KOPT-K1 (cell line): ENCODE measurements around the gene SUB1.
"Not testable (repeated sequence)": the region's sequence is repeated elsewhere in the genome, so short reads cannot be mapped to it uniquely, and the experiment has no call there.

Experiments
- H3K27ac ChIP-seq: fragments of 200-600 bp; sonication (generic); 2 replicates; pipeline ENCODE4 v1.5.1; 2016; ENCODE audit warnings: antibody characterized with exemption, mild to moderate bottlenecking, low read depth, low read length; ENCODE audit not compliant: poor library complexity, severe bottlenecking
- H3K36me3 ChIP-seq: fragments of 200-600 bp; sonication (generic); 2 replicates; pipeline ENCODE4 v1.5.1; 2017; ENCODE audit warnings: antibody characterized with exemption, mild to moderate bottlenecking, low read length, moderate library complexity; ENCODE audit not compliant: insufficient read depth
- H3K9me3 ChIP-seq: fragments of 200-600 bp; sonication (generic); 2 replicates; pipeline ENCODE4 v1.5.1; 2017; ENCODE audit warnings: antibody characterized with exemption, low read length, mild to moderate bottlenecking; ENCODE audit not compliant: insufficient read depth, poor library complexity, severe bottlenecking

SUB1 gene

DNA sequence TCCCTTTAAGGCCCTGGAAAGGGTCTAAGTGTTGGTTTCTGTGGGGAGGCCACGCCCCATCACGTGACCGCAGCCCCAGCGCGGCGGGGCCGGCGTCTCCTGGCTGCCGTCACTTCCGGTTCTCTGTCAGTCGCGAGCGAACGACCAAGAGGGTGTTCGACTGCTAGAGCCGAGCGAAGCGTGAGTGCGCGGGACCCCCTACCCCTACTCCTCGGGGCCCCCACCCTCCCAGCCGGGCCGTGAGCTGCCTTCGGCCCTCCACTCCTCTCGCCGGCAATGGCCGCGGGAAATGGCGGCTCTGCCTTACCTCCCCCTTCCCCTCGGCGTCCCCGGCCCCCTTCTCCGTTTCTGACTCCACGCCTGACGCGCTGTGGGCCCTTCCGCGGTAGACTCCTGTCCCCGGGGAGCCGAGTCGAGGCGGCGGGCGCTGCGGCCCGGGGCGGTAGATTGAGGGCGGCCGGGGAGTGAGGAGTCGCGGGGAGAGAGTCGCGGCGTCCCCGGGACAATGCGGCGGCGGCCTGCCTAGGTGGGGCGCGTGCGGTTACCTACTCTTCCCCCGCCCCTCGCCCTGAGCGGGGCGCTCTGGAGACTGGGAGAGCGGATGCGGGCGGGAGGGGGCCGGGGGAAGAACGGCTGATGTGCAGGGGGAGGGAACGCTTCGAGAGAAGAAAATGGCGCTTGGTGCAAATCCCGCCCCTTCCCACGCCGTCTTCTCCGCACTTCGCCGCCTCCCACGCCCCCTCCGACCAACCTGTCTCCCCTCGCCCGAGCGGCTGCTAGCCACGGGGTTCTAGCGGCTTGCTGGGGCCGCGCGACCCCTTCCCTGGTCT is at the start of gene SUB1:
TSS of gene SUB1 (plus strand) at position 112 of the 830 bp plus-strand sequence. CDS start 2,956 bp downstream, outside the sequence.
- peaks cover 35% of the 10 kb centered on the region for H3K36me3 ChIP-seq

DNA sequence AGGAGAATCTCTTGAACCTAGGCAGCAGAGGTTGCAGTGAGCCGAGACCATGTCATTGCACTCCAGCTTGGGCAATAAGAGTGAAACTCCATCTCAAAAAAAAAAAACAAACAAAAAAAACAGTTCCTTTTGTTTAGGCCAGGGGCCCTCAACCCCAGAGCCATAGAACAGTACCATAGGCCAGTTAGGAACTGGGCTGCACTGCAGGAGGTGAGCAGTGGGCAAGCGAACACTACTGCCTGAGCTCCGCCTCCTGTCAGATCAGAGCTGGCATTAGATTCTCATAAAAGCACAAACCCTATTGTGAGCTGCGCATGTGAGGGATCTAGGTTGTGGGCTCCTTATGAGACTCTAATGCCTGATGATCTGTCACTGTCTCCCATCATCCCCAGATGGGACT is 49.1 kb upstream of the SUB1 start:
- Histone ChIP-seq H3K27ac (no peak overlapping the region), H3K36me3 (no peaks in the 10 kb centered on the region), H3K9me3 (no peaks in the 10 kb centered on the region)

More for the DNA sequence above, at the start of gene SUB1:
- H3K9me3 ChIP-seq = no peaks in the 10 kb centered on the region
- peak within 1 kb of the TSS; percentile 96 for H3K27ac ChIP-seq

DNA sequence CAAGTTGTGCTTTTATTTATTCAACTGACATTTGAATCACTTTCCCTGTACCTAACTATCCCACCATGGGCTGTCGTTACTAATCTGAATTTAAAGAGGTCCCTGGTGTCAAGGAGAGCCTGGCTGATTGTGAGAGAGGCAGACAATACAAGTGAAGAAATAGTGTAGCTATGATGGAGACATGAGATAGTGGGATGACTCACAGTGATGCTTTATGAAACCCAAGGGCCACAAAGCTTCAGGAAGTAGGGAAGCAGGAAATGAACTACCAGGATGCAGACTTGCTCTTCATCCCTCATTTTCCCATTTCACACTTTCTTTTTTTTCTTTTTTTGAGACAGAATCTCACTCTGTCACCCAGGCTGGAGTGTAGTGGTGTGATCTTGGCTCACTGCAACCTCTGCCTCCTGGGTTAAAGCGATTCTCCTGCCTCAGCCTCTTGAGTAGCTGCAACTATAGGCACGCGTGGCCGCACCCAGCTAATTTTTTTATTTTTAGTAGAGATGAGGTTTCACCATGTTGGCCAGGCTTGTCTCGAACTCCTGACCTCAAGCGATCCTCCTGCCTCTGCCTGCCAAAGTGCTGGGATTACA is 47.8 kb upstream of the SUB1 start:
- not testable (repeated sequence) for H3K27ac ChIP-seq, H3K36me3 ChIP-seq, H3K9me3 ChIP-seq

DNA sequence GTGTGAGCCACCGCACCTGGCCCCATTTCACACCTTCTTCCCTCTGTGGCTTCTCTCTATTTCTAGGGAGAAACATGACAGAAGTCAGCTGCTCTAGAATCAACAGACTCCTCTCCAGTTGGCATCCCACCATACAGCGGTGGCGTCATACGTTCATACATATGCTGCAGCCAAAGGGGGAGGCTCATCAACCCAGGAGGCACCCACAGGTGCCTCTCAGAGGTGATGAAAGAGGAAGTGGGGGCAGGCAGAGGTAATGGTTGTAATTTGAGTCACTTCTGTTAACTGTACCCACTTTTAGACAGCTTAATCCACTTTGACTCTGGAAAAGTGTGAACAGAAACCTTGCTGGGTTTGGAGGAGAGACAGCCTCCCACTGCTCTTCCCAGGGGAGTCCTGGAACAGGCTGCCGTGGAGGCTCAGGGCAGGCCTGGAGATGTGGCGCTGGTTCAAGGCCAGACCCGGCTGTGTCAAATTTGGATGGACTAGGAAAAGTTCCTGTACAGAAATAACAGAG is 47.3 kb upstream of the SUB1 start:
- Histone ChIP-seq H3K9me3 (no peaks in the 10 kb centered on the region), H3K27ac (no peak overlapping the region)

DNA sequence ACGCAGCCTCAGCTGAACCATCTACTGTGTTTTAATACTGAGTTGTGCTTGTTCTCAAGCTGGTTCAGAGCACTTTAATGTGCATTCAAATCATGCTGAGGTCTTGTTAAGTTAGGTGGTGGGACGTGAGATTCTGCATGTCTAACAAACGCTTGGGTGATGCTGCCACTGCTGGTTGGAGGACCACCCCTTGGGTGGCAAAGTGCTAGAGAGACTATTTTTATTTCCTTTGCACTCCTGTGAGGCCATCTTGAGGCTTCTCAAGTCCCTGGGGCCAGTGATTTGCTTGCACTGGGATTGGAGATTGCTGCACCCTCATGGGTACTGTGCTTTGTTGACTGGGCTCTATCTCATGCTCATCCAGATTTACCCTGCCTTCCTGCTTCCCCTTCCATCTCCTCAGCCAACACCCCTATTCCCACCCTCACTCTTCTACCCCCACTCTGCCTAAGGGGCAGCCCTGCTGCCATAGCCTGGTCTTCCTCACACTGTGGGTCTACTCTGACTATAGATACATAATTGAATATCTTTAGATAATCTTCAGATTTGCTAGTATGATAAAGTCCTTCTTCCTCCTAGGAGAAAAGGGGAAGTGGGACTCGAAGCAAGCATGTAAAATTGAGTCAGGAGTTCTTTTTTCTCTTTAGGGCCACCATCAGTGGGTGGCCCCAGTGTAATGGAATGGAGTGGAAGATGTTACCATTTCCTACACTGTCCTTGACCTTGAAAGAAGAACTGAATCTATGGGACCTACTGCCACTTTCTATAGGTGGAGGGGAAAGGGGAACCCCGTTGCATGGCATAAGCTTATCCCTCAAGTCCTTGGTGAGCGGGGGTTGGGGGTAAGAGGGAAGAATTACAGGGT is 45.1 kb upstream of the SUB1 start:
- Histone ChIP-seq H3K9me3 (no peaks in the 10 kb centered on the region), H3K27ac (no peak overlapping the region), H3K36me3 (no peaks in the 10 kb centered on the region)

More for the DNA sequence above, 47.3 kb upstream of the SUB1 start:
- no peaks in the 10 kb centered on the region for H3K36me3 ChIP-seq

DNA sequence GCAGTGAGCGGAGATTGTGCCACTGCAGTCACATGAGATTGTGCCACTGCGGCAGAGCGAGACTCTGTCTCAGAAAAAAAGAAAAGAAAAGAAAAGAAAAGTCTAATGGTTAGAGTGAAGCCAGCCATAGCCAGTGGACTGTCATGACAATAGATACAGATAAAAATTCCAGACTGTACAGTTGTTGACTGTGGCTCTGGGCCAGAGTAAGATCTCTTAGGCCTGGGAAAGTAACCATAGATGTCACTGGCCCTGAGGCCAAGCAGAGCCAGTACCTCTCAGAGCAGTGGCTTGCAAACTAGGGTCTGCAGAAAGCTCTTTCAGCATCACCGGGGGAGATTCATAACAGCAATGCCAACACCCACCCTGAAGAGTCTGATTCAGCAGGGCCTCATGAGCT is 44.1 kb upstream of the SUB1 start:
- Histone ChIP-seq H3K27ac (no peak overlapping the region), H3K9me3 (no peaks in the 10 kb centered on the region), H3K36me3 (no peaks in the 10 kb centered on the region)

DNA sequence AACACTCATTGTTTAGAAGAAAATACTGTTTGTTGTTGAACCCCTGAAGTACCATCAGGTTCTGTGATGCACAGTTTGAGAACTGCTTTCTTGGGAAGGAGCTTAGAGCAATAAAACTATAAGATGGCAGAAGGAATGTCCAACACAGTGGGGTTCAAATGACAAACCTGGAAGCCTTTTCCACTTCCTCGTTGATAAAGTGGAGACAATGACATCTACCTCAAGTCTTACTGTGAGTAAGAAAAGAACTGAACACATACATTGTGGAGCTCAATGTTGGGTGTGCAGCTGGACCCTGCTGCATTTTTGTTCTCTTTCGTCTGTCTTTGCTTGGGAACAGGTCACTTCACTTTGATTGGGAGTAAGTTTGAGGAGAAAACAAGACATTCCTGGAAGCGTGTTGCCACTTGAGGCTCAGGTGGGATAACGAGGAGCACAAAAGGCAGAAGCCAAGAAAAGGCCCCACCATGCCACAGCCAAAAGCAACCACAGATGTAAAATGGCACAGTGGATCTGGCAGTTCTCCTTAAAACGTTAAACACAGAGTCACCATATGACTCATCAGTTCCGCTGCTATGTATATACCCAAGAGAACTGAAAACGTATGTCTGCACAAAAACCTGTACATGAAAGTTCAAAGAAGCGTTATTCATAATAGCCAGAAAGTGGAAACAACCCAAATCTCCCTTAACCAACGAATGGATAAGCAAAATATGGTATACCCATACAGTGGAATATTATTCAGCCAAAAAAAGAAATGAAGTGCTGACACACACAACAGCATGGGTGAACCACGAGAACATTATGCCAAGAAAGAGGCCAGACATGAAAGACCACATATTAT is 42.9 kb upstream of the SUB1 start:
- H3K27ac ChIP-seq = no peak overlapping the region
- no peaks in the 10 kb centered on the region for H3K36me3 ChIP-seq
- no peaks in the 10 kb centered on the region for H3K9me3 ChIP-seq

DNA sequence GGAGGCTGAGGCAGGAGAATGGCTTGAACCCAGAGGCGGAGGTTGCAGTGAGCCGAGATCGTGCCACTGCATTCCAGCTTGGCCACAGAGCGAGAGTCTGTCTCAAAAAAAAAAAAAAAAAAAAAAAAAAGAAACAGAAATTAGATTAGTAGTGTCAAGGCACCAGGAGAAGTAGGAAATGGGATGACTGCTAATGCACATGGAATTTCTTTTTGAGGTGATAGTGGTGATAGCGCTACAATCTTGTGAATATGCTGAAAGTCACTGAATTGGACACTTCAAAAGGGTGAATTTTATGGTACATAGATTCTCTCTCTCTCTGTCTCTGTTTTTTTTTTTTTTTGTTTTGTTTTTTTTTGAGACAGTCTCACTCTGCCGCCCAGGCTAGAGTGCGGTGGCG is 42.1 kb upstream of the SUB1 start:
- Histone ChIP-seq H3K9me3 (no peaks in the 10 kb centered on the region), H3K36me3 (no peaks in the 10 kb centered on the region), H3K27ac (no peak overlapping the region)

DNA sequence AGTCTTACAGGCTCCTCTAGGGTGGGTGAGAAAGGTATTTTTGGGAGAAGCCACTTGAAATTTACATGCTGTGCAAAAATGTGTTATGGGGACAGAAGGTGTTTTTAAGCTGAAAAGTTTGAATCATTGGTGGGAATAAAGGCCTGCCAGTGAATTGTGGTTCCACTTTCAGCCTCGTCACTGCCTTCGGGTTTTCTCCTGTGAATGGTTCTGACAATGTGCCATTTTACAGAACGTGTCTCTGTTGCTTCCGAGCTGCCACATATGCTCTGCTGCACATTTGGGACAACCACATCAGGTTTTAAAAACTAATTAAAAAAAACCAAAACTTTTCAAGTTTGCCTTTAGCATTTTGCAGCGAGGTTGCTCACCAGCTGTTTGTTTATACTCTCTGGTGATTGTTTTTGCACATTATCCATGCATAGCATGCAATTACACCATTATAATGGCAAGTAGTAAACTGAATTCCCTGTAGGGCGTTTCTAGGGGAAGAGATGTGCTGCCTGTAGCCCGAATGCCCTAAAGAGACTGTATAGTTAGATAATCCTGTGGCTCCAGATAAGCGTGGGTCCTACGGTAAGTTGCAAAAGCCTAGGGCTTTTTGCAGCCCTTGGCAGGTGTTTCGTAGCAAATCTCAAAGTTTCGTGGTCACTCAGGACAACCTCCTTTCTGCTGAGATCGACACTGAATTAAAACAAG is 40.1 kb upstream of the SUB1 start:
- H3K27ac ChIP-seq = no peak overlapping the region
- no peaks in the 10 kb centered on the region for H3K9me3 ChIP-seq
- no peaks in the 10 kb centered on the region for H3K36me3 ChIP-seq

DNA sequence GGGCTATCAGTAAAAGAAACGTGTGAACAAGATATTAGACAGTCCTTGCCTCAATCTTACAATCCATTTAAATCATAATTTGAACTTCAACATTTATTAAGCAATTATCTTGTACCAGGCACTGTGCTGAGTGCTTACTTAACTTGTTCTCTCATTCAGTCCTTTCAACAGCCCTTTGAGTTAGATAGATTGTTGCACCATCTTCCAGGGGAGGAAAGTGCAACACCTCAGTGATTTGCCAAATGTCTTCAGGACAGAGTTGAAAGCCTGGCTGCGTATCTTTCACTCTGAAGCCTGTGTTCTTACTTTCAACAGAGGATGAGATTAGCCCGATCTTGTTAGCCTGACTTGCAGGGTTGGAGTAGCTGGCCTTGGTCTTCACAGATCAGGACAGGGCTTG is 34.2 kb upstream of the SUB1 start:
- no peaks in the 10 kb centered on the region for H3K36me3 ChIP-seq
- H3K27ac ChIP-seq = no peak overlapping the region
- no peaks in the 10 kb centered on the region for H3K9me3 ChIP-seq

DNA sequence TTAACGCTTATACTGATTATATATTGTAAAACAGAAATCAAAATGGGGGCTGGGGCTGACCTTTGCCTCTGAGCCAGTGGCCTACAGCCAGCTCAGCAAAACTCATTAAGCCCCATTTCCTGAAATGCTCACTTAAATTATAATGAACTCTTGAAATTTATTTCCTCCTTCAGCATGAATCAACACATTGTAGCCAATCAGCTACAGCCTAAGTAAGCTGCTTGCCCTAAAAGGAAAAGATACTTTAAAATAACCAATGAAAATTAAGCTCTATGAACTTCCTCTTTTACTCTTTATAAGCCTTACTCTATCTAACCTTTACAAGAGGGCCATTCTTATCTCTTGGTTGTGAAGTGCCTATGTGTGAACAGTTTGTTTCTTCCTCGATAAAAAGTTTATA is 33.5 kb upstream of the SUB1 start:
- Histone ChIP-seq H3K36me3 (no peaks in the 10 kb centered on the region), H3K27ac (no peak overlapping the region), H3K9me3 (no peaks in the 10 kb centered on the region)

DNA sequence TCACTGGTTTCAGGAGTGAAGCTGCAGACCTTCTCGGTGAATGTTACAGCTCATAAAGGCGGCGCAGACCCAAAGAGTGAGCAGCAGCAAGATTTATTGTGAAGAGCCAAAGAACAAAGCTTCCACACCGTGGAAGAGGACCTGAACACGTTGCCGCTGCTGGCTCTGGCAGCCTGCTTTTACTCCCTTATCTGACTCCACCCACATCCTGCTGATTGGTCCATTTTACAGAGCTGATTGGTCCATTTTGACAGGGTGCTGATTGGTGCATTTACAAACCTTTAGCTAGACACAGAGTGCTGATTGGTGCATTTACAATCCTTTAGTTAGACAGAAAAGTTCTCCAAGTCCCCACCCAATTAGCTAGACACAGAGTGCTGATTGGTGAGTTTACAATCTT is 32.9 kb upstream of the SUB1 start:
- H3K27ac ChIP-seq, H3K36me3 ChIP-seq: not testable (repeated sequence)

DNA sequence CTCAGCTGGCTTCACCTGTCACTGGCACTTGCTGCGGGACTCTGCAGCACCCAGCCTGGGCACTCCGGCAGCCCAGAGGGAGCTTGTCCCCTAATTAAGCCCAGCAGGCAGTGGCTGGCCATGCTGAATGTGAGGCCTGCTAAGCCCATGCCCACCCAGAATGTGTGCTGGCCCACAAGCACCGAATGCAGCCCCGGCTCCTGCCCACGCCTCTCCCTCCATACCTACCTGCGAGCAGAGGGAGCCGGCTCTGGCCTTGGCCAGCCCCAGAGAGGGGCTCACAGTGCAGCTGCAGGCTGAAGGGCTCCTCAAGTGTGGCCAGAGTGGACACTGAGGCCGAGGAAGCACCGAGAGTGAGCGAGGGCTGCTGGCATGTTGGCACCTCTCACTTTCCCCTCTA is 32.4 kb upstream of the SUB1 start:
- no peak overlapping the region for H3K27ac ChIP-seq
- no peaks in the 10 kb centered on the region for H3K36me3 ChIP-seq
- H3K9me3 ChIP-seq = no peaks in the 10 kb centered on the region

More for the DNA sequence above, 32.9 kb upstream of the SUB1 start:
- not testable (repeated sequence) for H3K9me3 ChIP-seq

DNA sequence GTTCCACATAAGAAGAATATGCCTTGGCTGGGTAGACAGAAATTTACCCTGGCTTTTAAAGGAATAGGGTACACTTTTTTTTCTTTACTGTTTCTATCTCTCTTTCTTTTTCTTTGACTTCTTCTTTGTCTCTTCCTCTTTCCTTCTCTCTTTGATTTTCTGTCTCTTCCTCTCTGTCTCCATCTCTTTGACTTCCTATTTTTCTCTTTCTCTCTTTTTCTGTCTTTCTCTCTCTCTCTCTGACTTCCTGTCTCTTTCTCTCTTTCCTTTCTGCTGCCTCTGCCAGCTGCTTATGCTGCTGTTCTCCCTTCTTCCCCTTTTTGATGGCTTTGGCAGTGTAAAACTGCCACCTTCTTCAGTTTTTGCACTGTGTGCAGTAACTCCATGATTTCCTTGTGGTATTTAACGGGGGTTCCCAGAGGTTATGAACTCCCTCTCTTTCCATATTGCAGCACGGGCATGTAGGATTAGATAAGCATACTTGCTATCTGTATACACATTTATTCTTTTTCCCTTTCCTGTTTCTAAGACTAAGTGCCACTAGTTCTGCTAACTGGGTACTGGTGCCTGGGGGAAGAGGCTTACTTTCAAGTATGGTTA is 31.1 kb upstream of the SUB1 start:
- not testable (repeated sequence) for H3K27ac ChIP-seq, H3K9me3 ChIP-seq, H3K36me3 ChIP-seq
